Stimulated activated CD4-positive, alpha-beta T cell treated with anti-CD3 and anti-CD28 coated beads, Interleukin-4, amount 100 ng/mL, for 4 hours (primary cell): ENCODE measurements around the gene MRPS16.

Source experiments
- DNase-seq, 2 experiments: peaks; one replicate each; pipeline ENCODE4 v3.0.0-alpha.2; 2020

MRPS16 gene

GRCh38 chr10:73238990-73239566 lies 13.4 kb downstream of the MRPS16 start:
- DNase-seq: no peak

GRCh38 chr10:73234695-73235094 lies 17.7 kb downstream of the MRPS16 start:
- no peak for DNase-seq

GRCh38 chr10:73233883-73234282 lies 18.6 kb downstream of the MRPS16 start:
- no peak for DNase-seq

GRCh38 chr10:73232887-73233286 lies 19.6 kb downstream of the MRPS16 start:
- DNase-seq: no peak

GRCh38 chr10:73229567-73229966 lies 22.9 kb downstream of the MRPS16 start:
- no peak for DNase-seq

- no peak for DNase-seq
Measured at GRCh38 chr10:73228247-73228646, 24.2 kb downstream of the MRPS16 start.

GRCh38 chr10:73226663-73227062 lies 25.8 kb downstream of the MRPS16 start:
- no peak for DNase-seq

GRCh38 chr10:73225518-73225917 lies 26.9 kb downstream of the MRPS16 start:
- DNase-seq: no peak

- DNase-seq: no peak
Measured at GRCh38 chr10:73220989-73221388, 31.5 kb downstream of the MRPS16 start.

GRCh38 chr10:73219384-73219783 lies 33.1 kb downstream of the MRPS16 start:
- DNase-seq: no peak

GRCh38 chr10:73218431-73219191 lies 33.8 kb downstream of the MRPS16 start:
- DNase-seq: no peak

GRCh38 chr10:73217628-73218027 lies 34.8 kb downstream of the MRPS16 start:
- no peak for DNase-seq

- no peak for DNase-seq
Measured at GRCh38 chr10:73215749-73216148, 36.7 kb downstream of the MRPS16 start.

- no peak for DNase-seq
Measured at GRCh38 chr10:73211106-73211811, 41.2 kb downstream of the MRPS16 start.

GRCh38 chr10:73210395-73211105 lies 41.9 kb downstream of the MRPS16 start:
- DNase-seq: no peak

- no peak for DNase-seq
Measured at GRCh38 chr10:73209705-73210104, 42.7 kb downstream of the MRPS16 start.

- DNase-seq: no peak
Measured at GRCh38 chr10:73207883-73208282, 44.6 kb downstream of the MRPS16 start.

- DNase-seq: no peak
Measured at GRCh38 chr10:73206385-73206784, 46.1 kb downstream of the MRPS16 start.

- DNase-seq: no peak
Measured at GRCh38 chr10:73205890-73206289, 46.6 kb downstream of the MRPS16 start.

- no peak for DNase-seq
Measured at GRCh38 chr10:73205081-73205480, 47.4 kb downstream of the MRPS16 start.
